Body of pancreas (tissue), 4 donors: ENCODE results near the gene SNX8. TPM values are rescaled to one million over a fixed set of nuclear protein-coding genes. Genes with fewer than 3 reads are reported as not detected.

Experiments
- ATAC-seq: fragments of 150-250 bp; one replicate; pipeline ENCODE4 v1.9.1; 2016
- DNase-seq, 4 donors: peaks; one replicate each; pipeline ENCODE4 v3.0.0-alpha.2; 2019
- H3K27ac ChIP-seq, 4 donors: fragments of 200-600 bp; sonication (generic); 1 replicate in 3 of 4; 2 replicates in 1 of 4; pipeline versions ENCODE4 v1.5.1 to v1.6.1; 2016 to 2019; ENCODE audit warnings: mild to moderate bottlenecking in 1 of 4, mixed read lengths in 1 of 4, moderate library complexity in 1 of 4
- H3K27me3 ChIP-seq, 2 donors: fragments of 200-600 bp; sonication (generic); one replicate each; pipeline ENCODE4 v1.6.0; 2016; ENCODE audit warnings: mild to moderate bottlenecking in 1 of 2
- H3K36me3 ChIP-seq, 2 donors: fragments of 200-600 bp; sonication (generic); replicated peaks in 1 of 2; 2 replicates each; pipeline ENCODE4 v1.5.1; 2016; ENCODE audit warnings: low read depth in 2 of 2; ENCODE audit not compliant: insufficient read depth in 1 of 2
- H3K4me1 ChIP-seq: fragments of 200-600 bp; sonication (generic); one replicate; pipeline ENCODE4 v1.6.0; 2016
- H3K4me3 ChIP-seq, 2 donors: fragments of 200-600 bp; sonication (generic); 1 replicate in 1 of 2; 2 replicates in 1 of 2; pipeline ENCODE4 v1.5.1; 2016 to 2019
- H3K9me3 ChIP-seq, 3 donors: fragments of 200-600 bp; sonication (generic); 1 replicate in 2 of 3; 2 replicates in 1 of 3; pipeline ENCODE4 v1.5.1; 2016
- POLR2A ChIP-seq, 3 donors: fragments of 450-650 bp; IDR thresholded peaks; one replicate each; pipeline ENCODE4 v1.6.1; 2016; ENCODE audit warnings: antibody characterized with exemption in 3 of 3, mild to moderate bottlenecking in 2 of 3
- WGBS, 2 donors: methylation state at CpG; one replicate each; pipeline ENCODE4 v1.1.5; 2017; 5-methylcytosine and 5-hydroxymethylcytosine counted together
- intact Hi-C: fragments of 100-400 bp; cut with DNase I; formaldehyde crosslinking; loops from one replicate; pipeline ENCODE4 v1.15.1; 2023
- total RNA-seq, 2 donors: library from RNA; depleted of rRNA; stranded (reverse); fragments of >200 nt; gene quantifications; one replicate each; pipeline ENCODE4 v1.1.0, GENCODE V29; 2016
- TF ChIP-seq, protein P1 (sequence below), 7 experiments: fragments of 450-650 bp in 4 of 7; fragments of 200-600 bp in 3 of 7; sonication (generic) in 3 of 7; IDR thresholded peaks; one replicate each; pipeline ENCODE4 v1.5.1; 2016 to 2019; ENCODE audit warnings: antibody characterized with exemption in 7 of 7

SNX8 gene
- total RNA-seq, 2 donors from 2014 or later: 5.3 to 6.2 TPM

DNA sequence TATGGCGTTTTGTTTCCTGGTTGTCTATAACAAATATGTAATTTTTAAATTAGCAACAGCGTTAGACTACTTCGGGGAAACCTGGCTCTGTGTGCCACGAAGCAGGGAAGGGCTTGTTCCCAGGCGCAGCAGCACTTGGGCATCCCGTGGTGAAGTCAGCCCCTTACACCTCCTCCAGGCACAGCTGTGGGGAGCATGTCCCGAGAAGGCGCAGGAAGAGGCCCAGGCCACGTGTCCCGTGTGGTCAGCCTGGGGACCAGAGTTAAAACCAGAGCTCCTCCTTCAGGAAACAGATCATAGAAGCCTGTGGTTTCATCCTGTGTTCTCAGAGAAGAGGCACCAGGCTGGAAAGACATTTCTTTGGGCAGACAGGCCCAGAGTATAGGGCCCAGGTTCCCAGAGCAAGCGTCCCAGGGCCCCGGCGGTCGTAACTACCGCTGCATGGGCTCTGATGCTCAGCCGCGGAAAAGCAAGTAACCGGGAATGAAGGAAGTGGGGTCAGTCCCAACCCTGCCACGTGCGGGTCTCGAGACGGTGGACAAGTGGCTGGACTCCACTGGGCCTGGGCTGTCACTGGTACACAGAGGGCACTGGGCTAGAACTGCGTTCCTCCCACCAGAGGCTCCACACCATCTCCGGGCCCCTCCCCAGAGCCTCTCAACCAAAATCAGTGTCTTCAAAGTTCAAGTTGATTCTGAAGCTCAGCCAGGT, 65.1 kb downstream of the SNX8 start:
- Histone ChIP-seq H3K4me1 (no peaks in the 10 kb centered on the region), H3K27ac (peak overlapping the region in 2 of 4 donors; percentile 34 to 36), H3K9me3 (no peaks in the 10 kb centered on the region), H3K27me3 (no peaks in the 10 kb centered on the region), H3K36me3 (no peaks in the 10 kb centered on the region), H3K4me3 (no peak overlapping the region)
- WGBS, 2 donors: 49 to 53% methylated on average over 21 to 24 of the region's 24 CpGs
- TF ChIP-seq, protein P1, sequence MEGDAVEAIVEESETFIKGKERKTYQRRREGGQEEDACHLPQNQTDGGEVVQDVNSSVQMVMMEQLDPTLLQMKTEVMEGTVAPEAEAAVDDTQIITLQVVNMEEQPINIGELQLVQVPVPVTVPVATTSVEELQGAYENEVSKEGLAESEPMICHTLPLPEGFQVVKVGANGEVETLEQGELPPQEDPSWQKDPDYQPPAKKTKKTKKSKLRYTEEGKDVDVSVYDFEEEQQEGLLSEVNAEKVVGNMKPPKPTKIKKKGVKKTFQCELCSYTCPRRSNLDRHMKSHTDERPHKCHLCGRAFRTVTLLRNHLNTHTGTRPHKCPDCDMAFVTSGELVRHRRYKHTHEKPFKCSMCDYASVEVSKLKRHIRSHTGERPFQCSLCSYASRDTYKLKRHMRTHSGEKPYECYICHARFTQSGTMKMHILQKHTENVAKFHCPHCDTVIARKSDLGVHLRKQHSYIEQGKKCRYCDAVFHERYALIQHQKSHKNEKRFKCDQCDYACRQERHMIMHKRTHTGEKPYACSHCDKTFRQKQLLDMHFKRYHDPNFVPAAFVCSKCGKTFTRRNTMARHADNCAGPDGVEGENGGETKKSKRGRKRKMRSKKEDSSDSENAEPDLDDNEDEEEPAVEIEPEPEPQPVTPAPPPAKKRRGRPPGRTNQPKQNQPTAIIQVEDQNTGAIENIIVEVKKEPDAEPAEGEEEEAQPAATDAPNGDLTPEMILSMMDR (IDR thresholded peaks at IDR 0.05): no peak
- TF ChIP-seq POLR2A (IDR thresholded peaks at IDR 0.05): no peak
- intact Hi-C loops: no loop called here
- DNase-seq (peak in 2 of 4 donors; percentile 35 to 67), ATAC-seq (peak; percentile 49)

DNA sequence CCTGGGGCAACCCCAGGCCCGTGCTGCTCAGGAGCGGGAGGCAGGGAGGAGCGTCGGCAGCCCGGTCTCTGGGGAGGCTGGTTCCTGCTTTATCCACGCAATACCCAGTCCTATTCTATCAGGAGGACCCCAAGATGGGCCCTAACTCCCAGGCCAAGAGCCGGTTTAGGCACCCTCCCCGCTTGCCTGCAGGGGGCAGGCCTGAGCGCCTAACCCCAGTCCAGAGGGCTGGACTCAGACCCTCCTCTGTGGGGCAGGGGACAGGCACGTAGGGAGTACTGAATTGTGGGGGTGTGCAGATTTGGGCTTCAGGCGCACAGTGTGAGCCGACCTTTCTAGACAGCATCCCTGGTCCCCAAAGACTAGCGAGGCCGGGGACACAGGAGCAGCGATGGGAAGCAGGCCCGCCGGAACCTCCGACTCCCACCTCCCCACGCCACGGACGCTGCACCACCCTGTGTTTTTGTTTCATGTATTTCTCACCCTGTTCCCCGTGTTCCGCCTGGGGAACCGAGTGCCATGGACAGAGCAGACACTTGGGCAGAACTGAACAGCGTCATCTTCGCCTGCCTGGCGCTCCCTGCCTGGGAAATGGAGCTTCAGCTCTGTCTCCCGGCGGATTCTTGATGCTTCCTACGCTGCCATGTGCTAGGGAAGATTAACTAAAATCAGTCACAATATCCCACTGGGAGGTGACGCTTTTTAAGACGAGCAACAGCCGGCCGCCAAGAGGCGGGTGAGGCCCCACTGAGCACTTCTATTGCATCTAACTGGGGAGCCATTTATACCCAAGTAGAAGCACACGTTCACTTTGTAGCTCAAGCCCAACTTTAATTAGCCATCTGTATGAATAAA, 66.9 kb downstream of the SNX8 start:
- peak; percentile 31 for ATAC-seq
- Histone ChIP-seq H3K27ac (no peak overlapping the region), H3K36me3 (no peaks in the 10 kb centered on the region), H3K27me3 (no peaks in the 10 kb centered on the region), H3K4me1 (peaks cover 7% of the 10 kb centered on the region), H3K4me3 (no peak overlapping the region), H3K9me3 (no peaks in the 10 kb centered on the region)
- no peak for TF ChIP-seq POLR2A (IDR thresholded peaks at IDR 0.05)
- TF ChIP-seq, protein P1 (IDR thresholded peaks at IDR 0.05): peak in 6 of 7 experiments; percentile 27 to 47 (median 38)
- peak in 1 of 4 donors; percentile 23 for DNase-seq
- WGBS, 2 donors: 59 to 78% methylated on average over 25 to 36 of the region's 36 CpGs
- intact Hi-C loops: no loop called here

DNA sequence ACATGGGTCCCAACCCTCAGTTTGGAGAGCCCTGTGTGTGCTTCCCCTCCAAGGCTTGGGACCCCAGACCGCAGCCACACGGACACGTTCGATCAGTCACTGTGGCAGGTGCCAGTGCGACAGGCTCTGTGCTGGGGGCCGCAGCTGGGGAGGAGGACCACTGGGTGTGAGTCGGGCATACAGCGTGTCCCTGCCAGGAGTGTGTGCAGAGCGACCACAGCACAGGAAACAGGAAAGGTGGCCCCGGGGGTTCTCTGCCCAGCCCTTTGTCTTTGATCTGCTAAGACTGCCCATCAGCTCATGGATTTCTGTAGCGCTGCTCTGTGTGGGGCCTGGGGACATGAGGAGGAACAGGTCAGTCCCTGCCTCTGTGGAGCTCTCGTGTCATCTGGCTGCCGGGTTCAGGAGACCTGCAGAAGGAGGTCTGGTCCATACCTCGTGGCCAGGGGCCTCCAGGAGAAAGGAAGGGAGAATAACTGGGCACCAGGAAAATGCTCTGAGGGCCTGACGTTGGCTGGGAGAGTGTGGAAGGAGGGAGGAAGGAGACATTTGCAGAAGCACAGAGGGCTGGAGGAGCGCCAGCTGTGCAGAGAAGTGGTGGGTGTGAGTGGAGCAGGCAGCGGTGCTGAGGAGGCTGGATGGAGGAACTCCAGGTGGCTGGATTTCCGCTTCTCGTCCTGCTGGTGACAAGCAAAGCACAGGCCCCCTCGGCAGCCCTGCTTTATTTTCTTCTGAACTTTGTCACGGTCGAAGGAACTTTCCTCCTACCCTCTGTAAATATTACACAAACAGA, 68.2 kb downstream of the SNX8 start:
- Histone ChIP-seq H3K27ac (no peak overlapping the region), H3K36me3 (no peaks in the 10 kb centered on the region), H3K4me1 (peaks cover 13% of the 10 kb centered on the region), H3K27me3 (no peaks in the 10 kb centered on the region), H3K9me3 (no peaks in the 10 kb centered on the region), H3K4me3 (no peak overlapping the region)
- intact Hi-C loops: no loop called here
- WGBS, 2 donors: 69 to 70% methylated on average over 13 to 22 of the region's 22 CpGs
- TF ChIP-seq, protein P1 (IDR thresholded peaks at IDR 0.05): no peak
- TF ChIP-seq POLR2A (IDR thresholded peaks at IDR 0.05): no peak
- DNase-seq: peak in 2 of 4 donors; percentile 18 to 33
- no peak for ATAC-seq

DNA sequence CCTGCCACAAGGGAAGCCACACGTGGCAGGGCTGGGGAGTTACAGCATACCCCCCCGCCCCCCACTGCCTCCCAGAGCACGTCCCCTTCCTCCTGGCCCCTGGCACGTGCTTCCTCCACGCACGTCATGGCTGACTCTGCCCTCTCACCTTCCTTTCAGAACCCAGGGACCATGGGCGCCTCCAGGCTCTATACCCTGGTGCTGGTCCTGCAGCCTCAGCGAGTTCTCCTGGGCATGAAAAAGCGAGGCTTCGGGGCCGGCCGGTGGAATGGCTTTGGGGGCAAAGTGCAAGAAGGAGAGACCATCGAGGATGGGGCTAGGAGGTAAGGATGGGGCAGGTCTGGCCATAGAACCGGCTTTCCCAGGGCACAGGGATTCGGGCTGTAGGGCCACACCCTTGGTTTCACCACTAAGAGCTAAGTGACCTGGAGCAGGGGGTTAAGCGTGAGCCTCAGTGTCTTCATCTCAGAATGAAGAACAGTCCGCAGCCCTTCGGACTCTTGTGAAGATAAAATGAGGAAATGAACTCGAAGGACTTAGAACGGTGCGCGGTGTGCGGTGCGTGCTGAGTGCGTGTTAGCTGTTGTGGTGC, 69.7 kb downstream of the SNX8 start:
- TF ChIP-seq, protein P1 (IDR thresholded peaks at IDR 0.05): no peak
- no peak for TF ChIP-seq POLR2A (IDR thresholded peaks at IDR 0.05)
- Histone ChIP-seq H3K4me1 (peaks cover 20% of the 10 kb centered on the region), H3K36me3 (no peaks in the 10 kb centered on the region), H3K27ac (no peak overlapping the region), H3K9me3 (no peaks in the 10 kb centered on the region), H3K4me3 (no peak overlapping the region), H3K27me3 (no peaks in the 10 kb centered on the region)
- 68 to 77% methylated on average over 22 to 25 of the region's 25 CpGs for WGBS, 2 donors
- intact Hi-C loops: no loop called here
- ATAC-seq (no peak), DNase-seq (no peak)
